Skeletal muscle satellite cell (primary cell): ENCODE measurements around the gene SRSF6. TPM values are rescaled to one million over a fixed set of nuclear protein-coding genes. Genes with fewer than 3 reads are reported as not detected.
"Not testable (repeated sequence)": the region's sequence is repeated elsewhere in the genome, so short reads cannot be mapped to it uniquely, and the experiment has no call there.

Experiments used
- H3K27me3 ChIP-seq: 2 replicates; pipeline ENCODE4 v1.7.0; 2013; ENCODE audit warnings: low read length; ENCODE audit not compliant: control insufficient read depth, insufficient read depth
- H3K36me3 ChIP-seq: 2 replicates; pipeline ENCODE4 v1.7.0; 2013; ENCODE audit warnings: mild to moderate bottlenecking, control low read depth, low read length; ENCODE audit not compliant: insufficient read depth
- H3K4me1 ChIP-seq: 2 replicates; pipeline ENCODE4 v1.7.0; 2013; ENCODE audit warnings: low read length; ENCODE audit not compliant: control insufficient read depth, insufficient read depth
- H3K4me2 ChIP-seq: 2 replicates; pipeline ENCODE4 v1.7.0; 2013; ENCODE audit warnings: mild to moderate bottlenecking, low read length
- H3K4me3 ChIP-seq: 2 replicates; pipeline ENCODE4 v1.7.0; 2013; ENCODE audit warnings: low read length
- H3K9ac ChIP-seq: 2 replicates; pipeline ENCODE4 v1.7.0; 2013; ENCODE audit warnings: mild to moderate bottlenecking, low read depth, low read length, moderate library complexity
- H3K9me3 ChIP-seq: replicated peaks from 2 replicates; pipeline ENCODE4 v1.7.0; 2013; ENCODE audit warnings: mild to moderate bottlenecking, control low read depth, low read length
- total RNA-seq: library from RNA; depleted of rRNA; stranded (reverse); fragments of >200 nt; gene quantifications from 2 replicates; pipeline ENCODE4 v1.2.3, GENCODE V29; 2012; rRNA removed

The SRSF6 gene
- 43.9 and 46.1 TPM in 2 replicates for total RNA-seq

GRCh38 chr20:43457640-43458421 is at the start of gene SRSF6:
SRSF6 (plus strand) TSS chr20:43457896; CDS start chr20:43458034, 138 bp downstream.
- H3K4me3 ChIP-seq: peak within 1 kb of the TSS; percentile 99
- H3K27me3 ChIP-seq: peaks cover 9% of the 10 kb centered on the region
- H3K36me3 ChIP-seq: peaks cover 39% of the 10 kb centered on the region
- no peaks in the 10 kb centered on the region for H3K9me3 ChIP-seq
- H3K4me2 ChIP-seq: peak within 1 kb of the TSS; percentile 97
- H3K9ac ChIP-seq: peak within 1 kb of the TSS; percentile 100
- H3K4me1 ChIP-seq: peaks cover 7% of the 10 kb centered on the region

DNA sequence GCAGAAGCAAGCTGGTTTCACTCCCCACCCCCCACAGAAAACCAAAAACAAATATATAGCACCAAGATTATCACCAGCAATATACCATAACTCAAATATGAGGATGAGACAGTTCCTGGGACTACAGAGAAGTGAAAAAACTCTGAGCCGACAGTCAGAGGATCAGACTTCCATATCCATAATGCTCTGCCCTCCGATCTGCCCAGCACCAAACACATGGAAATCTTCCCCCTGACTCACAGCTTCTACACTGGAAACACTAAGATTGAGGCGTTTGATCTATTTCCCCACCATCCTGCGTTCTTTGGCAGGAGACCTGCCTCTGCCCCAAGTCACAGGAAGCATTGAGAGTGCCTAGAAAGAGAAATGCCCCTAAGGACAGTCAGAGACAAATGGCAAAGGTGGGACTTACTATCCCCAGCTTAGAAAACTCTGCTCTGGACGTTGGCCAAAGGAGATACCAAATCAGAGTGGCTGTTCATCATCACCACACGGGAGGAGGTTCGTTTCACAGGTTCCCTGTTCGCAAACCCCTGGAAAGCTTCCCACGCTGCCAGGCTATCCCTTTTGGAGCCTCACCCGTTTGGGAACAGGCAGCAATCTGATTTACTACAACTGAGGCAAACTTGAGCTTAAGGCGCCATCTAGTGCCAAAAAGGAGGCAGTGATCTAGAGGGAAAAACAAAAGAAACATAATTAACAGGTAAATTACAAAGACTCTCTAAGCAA is 48.7 kb upstream of the SRSF6 start:
- H3K4me2 ChIP-seq: no peak overlapping the region
- H3K9me3 ChIP-seq: no peaks in the 10 kb centered on the region
- no peaks in the 10 kb centered on the region for H3K4me1 ChIP-seq
- no peaks in the 10 kb centered on the region for H3K36me3 ChIP-seq
- H3K27me3 ChIP-seq: no peaks in the 10 kb centered on the region
- no peak overlapping the region for H3K4me3 ChIP-seq
- H3K9ac ChIP-seq: no peak overlapping the region

GRCh38 chr20:43409577-43409913 is 48.2 kb upstream of the SRSF6 start:
- Histone ChIP-seq H3K9me3 (no peaks in the 10 kb centered on the region), H3K36me3 (no peaks in the 10 kb centered on the region), H3K9ac (no peak overlapping the region), H3K27me3 (no peaks in the 10 kb centered on the region), H3K4me1 (no peaks in the 10 kb centered on the region), H3K4me2 (no peak overlapping the region), H3K4me3 (no peak overlapping the region)

DNA sequence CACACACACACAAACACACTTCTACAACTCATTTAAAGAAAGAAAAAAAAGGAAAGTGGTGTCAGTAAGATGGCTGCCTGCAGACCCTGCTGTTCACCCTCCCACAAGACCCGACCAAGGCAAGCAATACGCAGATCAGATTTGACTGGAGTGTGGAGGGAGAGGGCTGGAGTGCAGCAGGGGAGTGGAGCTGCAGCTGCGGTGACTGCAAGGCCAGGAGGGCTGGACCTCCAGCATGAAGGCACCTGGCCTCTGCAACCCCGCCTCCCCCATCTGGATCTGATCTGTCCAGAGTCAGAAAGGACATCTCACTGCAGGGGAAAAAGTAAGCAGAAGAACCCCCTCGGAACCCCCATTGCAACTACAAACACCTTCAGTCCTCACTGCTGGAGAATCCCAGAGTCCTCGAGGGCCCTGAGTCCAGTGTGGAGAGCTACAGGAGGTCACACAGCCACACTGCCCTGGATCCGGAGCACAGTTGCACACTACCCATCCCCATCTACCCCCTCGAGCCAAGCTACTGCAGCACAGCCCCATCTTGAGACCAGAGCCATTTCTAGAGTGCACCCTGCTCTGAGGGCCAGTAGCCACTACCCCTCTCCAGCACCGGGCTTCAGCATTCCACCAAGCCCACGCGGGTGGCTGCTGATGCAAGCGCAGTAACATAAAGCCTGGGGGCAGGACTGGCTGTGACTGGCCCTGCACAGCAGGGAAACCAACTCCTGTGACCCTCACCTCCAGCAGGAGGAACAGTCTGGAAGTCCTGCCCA is 41.9 kb upstream of the SRSF6 start:
- Histone ChIP-seq H3K27me3 (no peaks in the 10 kb centered on the region), H3K4me1 (no peaks in the 10 kb centered on the region), H3K9me3 (peaks cover 6% of the 10 kb centered on the region), H3K4me2 (no peak overlapping the region), H3K4me3 (no peak overlapping the region), H3K9ac (no peak overlapping the region), H3K36me3 (no peaks in the 10 kb centered on the region)

- no peaks in the 10 kb centered on the region for H3K36me3 ChIP-seq
- no peaks in the 10 kb centered on the region for H3K27me3 ChIP-seq
- peaks cover 6% of the 10 kb centered on the region for H3K9me3 ChIP-seq
- H3K4me3 ChIP-seq: no peak overlapping the region
- no peak overlapping the region for H3K9ac ChIP-seq
- no peak overlapping the region for H3K4me2 ChIP-seq
- H3K4me1 ChIP-seq: no peaks in the 10 kb centered on the region
These were observed 41.0 kb upstream of the SRSF6 start for GRCh38 chr20:43416591-43417228.

GRCh38 chr20:43420192-43420591 is 37.5 kb upstream of the SRSF6 start:
- H3K4me3 ChIP-seq: no peak overlapping the region
- no peaks in the 10 kb centered on the region for H3K36me3 ChIP-seq
- peaks cover 6% of the 10 kb centered on the region for H3K9me3 ChIP-seq
- no peaks in the 10 kb centered on the region for H3K4me1 ChIP-seq
- no peak overlapping the region for H3K9ac ChIP-seq
- no peak overlapping the region for H3K4me2 ChIP-seq
- H3K27me3 ChIP-seq: no peaks in the 10 kb centered on the region

DNA sequence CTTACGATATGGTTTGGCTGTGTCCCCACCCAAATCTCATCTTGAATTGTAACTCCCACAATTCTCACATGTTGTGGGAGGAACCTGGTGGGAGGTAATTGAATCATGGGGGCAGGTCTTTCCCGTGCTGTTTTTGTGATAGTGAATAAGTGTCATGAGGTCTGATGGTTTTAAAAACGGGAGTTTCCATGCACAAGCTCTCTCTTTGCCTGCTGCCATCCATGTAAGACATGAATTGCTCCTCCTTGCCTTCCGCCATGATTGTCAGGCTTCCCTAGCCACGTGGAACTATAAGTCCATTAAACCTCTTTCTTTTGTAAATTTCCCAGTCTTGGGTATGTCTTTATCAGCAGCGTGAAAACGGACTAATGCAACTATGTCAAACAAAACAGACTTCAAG is 36.8 kb upstream of the SRSF6 start:
- H3K9ac ChIP-seq, H3K4me2 ChIP-seq, H3K4me3 ChIP-seq, H3K4me1 ChIP-seq, H3K36me3 ChIP-seq, H3K9me3 ChIP-seq, H3K27me3 ChIP-seq: not testable (repeated sequence)

- H3K4me3 ChIP-seq: no peak overlapping the region
- no peaks in the 10 kb centered on the region for H3K27me3 ChIP-seq
- H3K4me2 ChIP-seq: no peak overlapping the region
- no peaks in the 10 kb centered on the region for H3K4me1 ChIP-seq
- H3K9ac ChIP-seq: no peak overlapping the region
- no peaks in the 10 kb centered on the region for H3K36me3 ChIP-seq
- no peaks in the 10 kb centered on the region for H3K9me3 ChIP-seq
These were observed 31.5 kb upstream of the SRSF6 start for GRCh38 chr20:43426172-43426571.

GRCh38 chr20:43430265-43431133 is 27.2 kb upstream of the SRSF6 start:
- no peak overlapping the region for H3K9ac ChIP-seq
- H3K27me3 ChIP-seq: peaks cover 3% of the 10 kb centered on the region
- H3K36me3 ChIP-seq: no peaks in the 10 kb centered on the region
- no peaks in the 10 kb centered on the region for H3K9me3 ChIP-seq
- no peaks in the 10 kb centered on the region for H3K4me1 ChIP-seq
- H3K4me3 ChIP-seq: no peak overlapping the region
- no peak overlapping the region for H3K4me2 ChIP-seq

DNA sequence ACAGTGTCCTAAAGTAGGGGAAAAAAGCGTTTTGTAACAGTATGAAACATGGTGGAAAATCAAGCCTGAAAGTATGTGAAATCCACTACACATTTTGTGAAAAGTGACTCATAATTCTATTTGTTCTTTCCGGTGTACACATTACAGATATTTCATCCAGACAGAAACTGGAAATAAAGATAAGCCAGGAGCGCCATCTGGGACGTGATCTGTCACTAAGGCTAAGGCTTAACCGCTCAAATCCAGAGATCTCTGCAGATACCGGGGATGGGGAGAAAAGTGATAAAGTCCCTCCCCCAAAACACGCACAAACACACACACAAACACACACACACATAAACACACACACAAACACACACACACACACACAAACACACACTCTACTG is 26.6 kb upstream of the SRSF6 start:
- H3K9me3 ChIP-seq: no peaks in the 10 kb centered on the region
- H3K36me3 ChIP-seq: no peaks in the 10 kb centered on the region
- no peaks in the 10 kb centered on the region for H3K4me1 ChIP-seq
- no peak overlapping the region for H3K4me2 ChIP-seq
- H3K4me3 ChIP-seq: no peak overlapping the region
- peaks cover 7% of the 10 kb centered on the region for H3K27me3 ChIP-seq
- no peak overlapping the region for H3K9ac ChIP-seq
